GM12891 (cell line): ENCODE measurements around the gene ZBTB22.
A peak's percentile ranks its signal among the peaks of the same experiment; 100 is the strongest.

ENCODE experiments used
- PAX5 ChIP-seq: IDR thresholded peaks from 2 replicates; pipeline ENCODE4 v1.6.1; 2011; ENCODE audit warnings: low read length, moderate library complexity, mild to moderate bottlenecking; ENCODE audit not compliant: insufficient read depth, severe bottlenecking
- POLR2A ChIP-seq: IDR thresholded peaks from 2 replicates; pipeline ENCODE4 v1.6.1; 2011; ENCODE audit warnings: low read depth, low read length, control low read depth
- POLR2AphosphoS5 ChIP-seq: IDR thresholded peaks from 2 replicates; pipeline ENCODE4 v1.6.1; 2011; ENCODE audit warnings: low read depth, low read length, control low read depth
- POU2F2 ChIP-seq: IDR thresholded peaks from 2 replicates; pipeline ENCODE4 v1.6.1; 2011; ENCODE audit warnings: low read depth, mild to moderate bottlenecking, control low read depth, low read length, moderate library complexity
- SPI1 ChIP-seq: IDR thresholded peaks from 2 replicates; pipeline ENCODE4 v1.6.1; 2011; ENCODE audit warnings: low read depth, low read length, control low read depth
- TAF1 ChIP-seq: IDR thresholded peaks from 2 replicates; pipeline ENCODE4 v1.6.1; 2011; ENCODE audit warnings: low read depth, low read length, control low read depth

GRCh38 chr6:33312361-33313104 is 5.0 kb downstream of the ZBTB22 start:
- TF ChIP-seq POLR2A (no peak), SPI1 (no peak), TAF1 (no peak), POLR2AphosphoS5 (0 out of 2 replicates have a peak, but pooled peaks have one; percentile 63), POU2F2 (0 out of 2 replicates have a peak, but pooled peaks have one; percentile 11), PAX5 (no peak)
